Thoracic aorta (tissue), 2 donors: ENCODE results near the gene EXOSC2. TPM values are rescaled to one million over a fixed set of nuclear protein-coding genes. Genes with fewer than 3 reads are reported as not detected.

ENCODE experiments used
- ATAC-seq: fragments of 150-250 bp; one replicate; pipeline ENCODE4 v1.8.0; 2017; ENCODE audit warnings: low read depth; ENCODE audit not compliant: insufficient number of reproducible peaks, low FRiP score
- DNase-seq: peaks from one replicate; pipeline ENCODE4 v3.0.0-alpha.2; 2020; ENCODE audit warnings: low spot score
- H3K27ac ChIP-seq, 2 donors: fragments of 200-600 bp; sonication (generic); 1 replicate in 1 of 2; 2 replicates in 1 of 2; pipeline ENCODE4 v1.5.1; 2016; ENCODE audit warnings: mild to moderate bottlenecking in 2 of 2, moderate library complexity in 2 of 2
- H3K27me3 ChIP-seq: fragments of 200-600 bp; sonication (generic); replicated peaks from 2 replicates; pipeline ENCODE4 v1.6.0; 2016; ENCODE audit warnings: mild to moderate bottlenecking; ENCODE audit not compliant: insufficient read depth
- H3K36me3 ChIP-seq: fragments of 200-600 bp; sonication (generic); one replicate; pipeline ENCODE4 v1.5.1; 2016
- H3K4me1 ChIP-seq, 2 donors: fragments of 200-600 bp; sonication (generic); 1 replicate in 1 of 2; 2 replicates in 1 of 2; pipeline versions ENCODE4 v1.5.1 to v1.6.0; 2016; ENCODE audit warnings: low read depth in 2 of 2, mild to moderate bottlenecking in 1 of 2; ENCODE audit not compliant: control insufficient read depth in 1 of 2
- H3K4me3 ChIP-seq: fragments of 200-600 bp; sonication (generic); 2 replicates; pipeline ENCODE4 v1.5.1; 2016; ENCODE audit warnings: mild to moderate bottlenecking
- H3K9me3 ChIP-seq: fragments of 200-600 bp; sonication (generic); 2 replicates; pipeline ENCODE4 v1.5.1; 2016
- CTCF ChIP-seq: fragments of 200-600 bp; sonication (generic); IDR thresholded peaks from one replicate; pipeline ENCODE4 v1.5.1; 2019; ENCODE audit warnings: antibody characterized with exemption
- total RNA-seq, 2 donors: library from RNA; depleted of rRNA; stranded (reverse); fragments of >200 nt; gene quantifications; one replicate each; pipeline versions ENCODE4 v1.1.0 to v1.2.3, GENCODE V29; 2016

EXOSC2 gene
- total RNA-seq, 2 donors from 2014 or later = 12.3 to 33.3 TPM

- Histone ChIP-seq H3K4me3 (no peak overlapping the region), H3K36me3 (peaks cover 10% of the 10 kb centered on the region), H3K27ac (no peak overlapping the region), H3K9me3 (no peaks in the 10 kb centered on the region), H3K27me3 (no peaks in the 10 kb centered on the region), H3K4me1 (peaks cover 0 to 8% of the 10 kb centered on the region in 2 donors)
- peak; percentile 77 for TF ChIP-seq CTCF
- DNase-seq = no peak
- no peak for ATAC-seq
Measured at GRCh38 chr9:130707225-130707976, 13.8 kb downstream of the EXOSC2 start.

GRCh38 chr9:130710822-130711352 lies 17.3 kb downstream of the EXOSC2 start:
- no peak for TF ChIP-seq CTCF
- no peak for ATAC-seq

GRCh38 chr9:130711469-130711868 lies 17.9 kb downstream of the EXOSC2 start:
- no peak overlapping the region for H3K27ac ChIP-seq
- no peak overlapping the region for H3K4me3 ChIP-seq
- no peaks in the 10 kb centered on the region for H3K27me3 ChIP-seq
- no peak for DNase-seq
- peaks cover 16 to 33% of the 10 kb centered on the region in 2 donors for H3K4me1 ChIP-seq
- no peak for TF ChIP-seq CTCF
- ATAC-seq = no peak
- no peaks in the 10 kb centered on the region for H3K9me3 ChIP-seq
- H3K36me3 ChIP-seq = no peaks in the 10 kb centered on the region

More at GRCh38 chr9:130710822-130711352, 17.3 kb downstream of the EXOSC2 start:
- H3K27me3 ChIP-seq = no peaks in the 10 kb centered on the region
- no peak for DNase-seq
- H3K9me3 ChIP-seq = no peaks in the 10 kb centered on the region
- no peak overlapping the region for H3K4me3 ChIP-seq
- H3K27ac ChIP-seq = no peak overlapping the region
- no peaks in the 10 kb centered on the region for H3K36me3 ChIP-seq
- H3K4me1 ChIP-seq = peaks cover 14 to 27% of the 10 kb centered on the region in 2 donors

- ATAC-seq = peak; percentile 90
- Histone ChIP-seq H3K27ac (peak overlapping the region; percentile 95 to 96), H3K9me3 (no peaks in the 10 kb centered on the region), H3K4me3 (peak overlapping the region; percentile 98), H3K36me3 (no peaks in the 10 kb centered on the region), H3K27me3 (no peaks in the 10 kb centered on the region), H3K4me1 (peaks cover 16 to 36% of the 10 kb centered on the region in 2 donors)
- TF ChIP-seq CTCF = no peak
- peak; percentile 98 for DNase-seq
Measured at GRCh38 chr9:130712564-130713285, 19.1 kb downstream of the EXOSC2 start.

GRCh38 chr9:130713286-130713960 lies 19.8 kb downstream of the EXOSC2 start:
- Histone ChIP-seq H3K27ac (peak overlapping the region; percentile 95 to 96), H3K4me1 (peaks cover 16 to 36% of the 10 kb centered on the region in 2 donors), H3K36me3 (no peaks in the 10 kb centered on the region), H3K27me3 (no peaks in the 10 kb centered on the region), H3K4me3 (peak overlapping the region; percentile 98), H3K9me3 (no peaks in the 10 kb centered on the region)
- no peak for DNase-seq
- TF ChIP-seq CTCF = no peak
- no peak for ATAC-seq
